HCT116 (cell line): Measurements from ENCODE around the gene SERPINB13. TPM values are rescaled to one million over a fixed set of nuclear protein-coding genes. Genes with fewer than 3 reads are reported as not detected.

Experiments used
- ATAC-seq: fragments of 200-7000 bp; cut with Tn5 transposase; 2 replicates; pipeline ENCODE4 v1.9.1; 2020; ENCODE audit warnings: mild to moderate bottlenecking, moderate library complexity
- BruUV-seq: library from RNA; stranded (reverse); fragments of 400-500 nt; replicated peaks from 2 replicates; lab custom pipeline; 2021; lab: Mats Ljungman, UMichigan
- CTCF ChIA-PET: fragments of 300-600 bp; sonication (Branson Sonifier 250); formaldehyde crosslinking; loops from one replicate; lab custom pipeline; 2021; ENCODE audit warnings: antibody characterized with exemption; lab: Charles Lee
- POLR2A ChIA-PET: fragments of 300-600, 350-600 bp; sonication (Branson Sonifier 250); formaldehyde crosslinking; loops from one replicate; lab custom pipeline; 2021; ENCODE audit warnings: antibody characterized with exemption; lab: Charles Lee
- RAD21 ChIA-PET, 2 experiments: fragments of 300-600 bp; sonication (Branson Sonifier 250); formaldehyde crosslinking; loops; one replicate each; lab custom pipeline; 2023; ENCODE audit warnings: low total read pairs in 2 of 2; ENCODE audit not compliant: uncharacterized antibody in 2 of 2, unreplicated experiment in 2 of 2, low non-redundant PET in 1 of 2; lab: Charles Lee
- DNase-seq: peaks from one replicate; pipeline ENCODE4 v3.0.0-alpha.2; 2010; ENCODE audit warnings: low read depth, low spot score
- H2AFZ ChIP-seq: fragments of 200-600 bp; shearing (Covaris generic), sonication (generic); 2 replicates; pipeline ENCODE4 v1.6.1; 2017; ENCODE audit warnings: low read depth, mixed run types, mixed read lengths, antibody characterized with exemption, low read length; ENCODE audit not compliant: poor library complexity, severe bottlenecking
- H3K27ac ChIP-seq: 2 replicates; pipeline ENCODE4 v1.5.1; 2012; ENCODE audit warnings: low read depth, low read length
- H3K27me3 ChIP-seq: fragments of 200-600 bp; sonication (generic); 2 replicates; pipeline ENCODE4 v1.6.1; 2016; ENCODE audit warnings: mixed run types, low read length, mixed read lengths; ENCODE audit not compliant: insufficient read depth
- H3K36me3 ChIP-seq, 2 experiments: fragments of 200-500 bp in 1 of 2; fragments of 200-600 bp in 1 of 2; sonication (Bioruptor generic) in 1 of 2; sonication (generic) in 1 of 2; 2 replicates each; pipeline versions ENCODE4 v1.5.1 to v1.6.1; 2014 to 2016; ENCODE audit warnings: low read length in 2 of 2, inconsistent platforms in 1 of 2, mixed read lengths in 1 of 2, mixed run types in 1 of 2; ENCODE audit not compliant: insufficient read depth in 2 of 2, control insufficient read depth in 1 of 2
- H3K4me1 ChIP-seq, 2 experiments: fragments of 200-600 bp in 1 of 2; sonication (generic) in 1 of 2; 2 replicates each; pipeline versions ENCODE4 v1.5.1 to v1.6.1; 2012 to 2017; ENCODE audit warnings: low read length in 2 of 2, inconsistent platforms in 1 of 2, mild to moderate bottlenecking in 1 of 2, mixed read lengths in 1 of 2, mixed run types in 1 of 2, moderate library complexity in 1 of 2; ENCODE audit not compliant: insufficient read depth in 2 of 2, control insufficient read depth in 1 of 2
- H3K4me2 ChIP-seq: fragments of 200-600 bp; sonication (generic); 2 replicates; pipeline ENCODE4 v1.6.1; 2017; ENCODE audit warnings: mixed run types, low read length, mixed read lengths
- H3K4me3 ChIP-seq, 2 experiments: fragments of 200-600 bp in 1 of 2; sonication (generic) in 1 of 2; replicated peaks in 1 of 2; 2 replicates each; pipeline ENCODE4 v1.5.1; 2011 to 2016; ENCODE audit warnings: low read length in 2 of 2, control low read depth in 1 of 2, low read depth in 1 of 2, mild to moderate bottlenecking in 1 of 2, mixed read lengths in 1 of 2, mixed run types in 1 of 2
- H3K79me2 ChIP-seq: fragments of 200-600 bp; sonication (generic); 2 replicates; pipeline ENCODE4 v1.6.1; 2017; ENCODE audit warnings: mild to moderate bottlenecking, mixed run types, low read length, moderate library complexity, mixed read lengths; ENCODE audit not compliant: insufficient read depth
- H3K9ac ChIP-seq: fragments of 200-600 bp; sonication (generic); 2 replicates; pipeline ENCODE4 v1.6.1; 2016; ENCODE audit warnings: low read length, mixed read lengths
- H3K9me2 ChIP-seq: fragments of 200-600 bp; sonication (generic), shearing (Covaris generic); 2 replicates; pipeline ENCODE4 v1.6.1; 2017; ENCODE audit warnings: mixed run types, mild to moderate bottlenecking, moderate library complexity; ENCODE audit not compliant: insufficient read depth
- H3K9me3 ChIP-seq, 2 experiments: fragments of 200-500 bp in 1 of 2; fragments of 200-600 bp in 1 of 2; sonication (Bioruptor generic) in 1 of 2; sonication (generic) in 1 of 2; 2 replicates each; pipeline ENCODE4 v1.6.1; 2014 to 2017; ENCODE audit warnings: low read length in 2 of 2, mixed read lengths in 2 of 2, inconsistent platforms in 1 of 2, low read depth in 1 of 2, mild to moderate bottlenecking in 1 of 2, mixed run types in 1 of 2, moderate library complexity in 1 of 2; ENCODE audit not compliant: control insufficient read depth in 1 of 2, insufficient read depth in 1 of 2
- H4K20me1 ChIP-seq: fragments of 200-600 bp; sonication (generic), shearing (Covaris generic); 2 replicates; pipeline ENCODE4 v1.6.1; 2017; ENCODE audit warnings: mixed run types, mild to moderate bottlenecking, moderate library complexity; ENCODE audit not compliant: insufficient read depth
- CBX3 ChIP-seq: IDR thresholded peaks from 2 replicates; pipeline ENCODE4 v1.6.1; 2012; ENCODE audit warnings: low read depth
- CEBPB ChIP-seq: IDR thresholded peaks from 2 replicates; pipeline ENCODE4 v1.6.1; 2012; ENCODE audit warnings: low read depth
- EZH2 ChIP-seq: fragments of 200-600 bp; sonication (generic); IDR thresholded peaks from 2 replicates; pipeline ENCODE4 v1.6.1; 2017; ENCODE audit warnings: antibody characterized with exemption, mixed run types
- EZH2phosphoT487 ChIP-seq: fragments of 200-600 bp; IDR thresholded peaks from 2 replicates; pipeline ENCODE4 v1.6.1; 2018; ENCODE audit warnings: antibody characterized with exemption, borderline replicate concordance
- JUND ChIP-seq: IDR thresholded peaks from 2 replicates; pipeline ENCODE4 v1.6.1; 2012
- POLR2AphosphoS5 ChIP-seq: IDR thresholded peaks from 2 replicates; pipeline ENCODE4 v1.6.1; 2011; ENCODE audit warnings: mild to moderate bottlenecking, low read depth, low read length, moderate library complexity
- RAD21 ChIP-seq: IDR thresholded peaks from 2 replicates; pipeline ENCODE4 v1.6.1; 2012; ENCODE audit warnings: low read depth, mild to moderate bottlenecking
- REST ChIP-seq: IDR thresholded peaks from 2 replicates; pipeline ENCODE4 v1.6.1; 2012; ENCODE audit warnings: low read depth
- SIN3A ChIP-seq: IDR thresholded peaks from 2 replicates; pipeline ENCODE4 v1.6.1; 2012; ENCODE audit warnings: low read depth
- SP1 ChIP-seq: IDR thresholded peaks from 2 replicates; pipeline ENCODE4 v1.6.1; 2012; ENCODE audit warnings: low read depth
- SRF ChIP-seq: IDR thresholded peaks from 2 replicates; pipeline ENCODE4 v1.6.1; 2012; ENCODE audit warnings: low read depth
- YY1 ChIP-seq: IDR thresholded peaks from 2 replicates; pipeline ENCODE4 v1.6.1; 2011; ENCODE audit warnings: low read length, low read depth, moderate library complexity, mild to moderate bottlenecking; ENCODE audit not compliant: insufficient replicate concordance; ENCODE audit errors: extremely low read depth
- ZNF274 ChIP-seq: fragments of 200-500 bp; sonication (Bioruptor generic); IDR thresholded peaks from 2 replicates; pipeline ENCODE4 v1.6.1; 2014; ENCODE audit warnings: mild to moderate bottlenecking, low read depth, low read length, inconsistent platforms
- intact Hi-C: fragments of 100-400 bp; cut with micrococcal nuclease; formaldehyde crosslinking; loops from 2 replicates; pipeline ENCODE4 v1.10.0; 2022
- total RNA-seq: library from RNA; stranded (reverse); gene quantifications from one replicate; pipeline ENCODE4 v1.2.1, GENCODE V29; 2021; ENCODE audit not compliant: unreplicated experiment
- TF ChIP-seq, protein P1 (sequence below): IDR thresholded peaks from 2 replicates; pipeline ENCODE4 v1.6.1; 2011; ENCODE audit warnings: mild to moderate bottlenecking, low read length, moderate library complexity; ENCODE audit not compliant: insufficient replicate concordance; ENCODE audit errors: extremely low read depth
- TF ChIP-seq, protein P2 (sequence below): IDR thresholded peaks from 2 replicates; pipeline ENCODE4 v1.6.1; 2012

SERPINB13 gene
- total RNA-seq, 1 experiment from 2014 or later, result 0.07 TPM

DNA sequence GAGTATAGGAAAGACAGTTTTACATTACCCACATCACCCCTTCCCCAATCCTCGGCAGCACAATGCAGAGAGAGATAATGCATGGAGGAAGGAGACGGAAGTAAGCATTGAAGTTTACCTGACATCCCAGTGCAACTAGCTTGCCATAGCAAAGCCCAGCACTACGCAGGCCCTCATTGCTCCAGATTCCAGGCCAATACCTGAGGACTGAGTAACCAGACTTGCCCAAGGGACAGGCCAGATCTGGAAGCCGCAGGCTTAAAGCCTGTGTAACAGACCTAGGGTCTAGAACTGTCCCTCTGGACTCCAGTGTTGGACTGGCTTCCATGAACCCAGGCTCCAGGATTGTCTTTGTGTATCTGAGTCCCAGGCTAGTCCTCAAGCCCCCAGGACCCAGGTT lies 39.3 kb downstream of the SERPINB13 start:
- POLR2A ChIA-PET, result no interaction called here
- BruUV-seq, result no TSS peak
- H3K9me2 ChIP-seq, result no peaks in the 10 kb centered on the region

More for the DNA sequence above, 39.3 kb downstream of the SERPINB13 start:
- no peak overlapping the region for H2AFZ ChIP-seq
- no peaks in the 10 kb centered on the region for H3K27me3 ChIP-seq
- H4K20me1 ChIP-seq, result no peaks in the 10 kb centered on the region
- ChIA-PET CTCF (no interaction called here), RAD21 (no interaction called here)
- intact Hi-C loops, result no loop called here
- H3K27ac ChIP-seq, result no peak overlapping the region
- peaks cover 0 to 29% of the 10 kb centered on the region in 2 experiments; a peak in 2 of 4 replicates for H3K9me3 ChIP-seq
- H3K4me1 ChIP-seq, result no peaks in the 10 kb centered on the region
- TF ChIP-seq ZNF274 (no peak), JUND (no peak), SIN3A (no peak), CBX3 (no peak), POLR2AphosphoS5 (no peak), SP1 (no peak), CEBPB (no peak), RAD21 (no peak), YY1 (no peak), EZH2 (no peak), REST (no peak), EZH2phosphoT487 (no peak), SRF (no peak)
- TF ChIP-seq, protein P1, sequence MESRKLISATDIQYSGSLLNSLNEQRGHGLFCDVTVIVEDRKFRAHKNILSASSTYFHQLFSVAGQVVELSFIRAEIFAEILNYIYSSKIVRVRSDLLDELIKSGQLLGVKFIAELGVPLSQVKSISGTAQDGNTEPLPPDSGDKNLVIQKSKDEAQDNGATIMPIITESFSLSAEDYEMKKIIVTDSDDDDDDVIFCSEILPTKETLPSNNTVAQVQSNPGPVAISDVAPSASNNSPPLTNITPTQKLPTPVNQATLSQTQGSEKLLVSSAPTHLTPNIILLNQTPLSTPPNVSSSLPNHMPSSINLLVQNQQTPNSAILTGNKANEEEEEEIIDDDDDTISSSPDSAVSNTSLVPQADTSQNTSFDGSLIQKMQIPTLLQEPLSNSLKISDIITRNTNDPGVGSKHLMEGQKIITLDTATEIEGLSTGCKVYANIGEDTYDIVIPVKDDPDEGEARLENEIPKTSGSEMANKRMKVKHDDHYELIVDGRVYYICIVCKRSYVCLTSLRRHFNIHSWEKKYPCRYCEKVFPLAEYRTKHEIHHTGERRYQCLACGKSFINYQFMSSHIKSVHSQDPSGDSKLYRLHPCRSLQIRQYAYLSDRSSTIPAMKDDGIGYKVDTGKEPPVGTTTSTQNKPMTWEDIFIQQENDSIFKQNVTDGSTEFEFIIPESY, result no peak
- TF ChIP-seq, protein P2, sequence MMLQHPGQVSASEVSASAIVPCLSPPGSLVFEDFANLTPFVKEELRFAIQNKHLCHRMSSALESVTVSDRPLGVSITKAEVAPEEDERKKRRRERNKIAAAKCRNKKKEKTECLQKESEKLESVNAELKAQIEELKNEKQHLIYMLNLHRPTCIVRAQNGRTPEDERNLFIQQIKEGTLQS, result no peak
- H3K9ac ChIP-seq, result no peak overlapping the region
- DNase-seq (no peak), ATAC-seq (no peak)
- no peak overlapping the region for H3K4me2 ChIP-seq
- no peaks in the 10 kb centered on the region for H3K36me3 ChIP-seq
- H3K79me2 ChIP-seq, result no peaks in the 10 kb centered on the region
- no peak overlapping the region for H3K4me3 ChIP-seq
